Measurements from ENCODE around the gene AKR1B1. TPM values are rescaled to one million over a fixed set of nuclear protein-coding genes. Genes with fewer than 3 reads are reported as not detected.

The AKR1B1 gene
- total RNA-seq, 1 donor from 2014 or later = 138 TPM

GRCh38 chr7:134450294-134451000 is 8.5 kb downstream of the AKR1B1 start:
- H3K27me3 Mint-ChIP-seq = no peaks in the 10 kb centered on the region
- no peak for DNase-seq (ENCODE audit: extremely low spot score, unreplicated experiment)
- TF ChIP-seq CTCF (conservative IDR thresholded peaks at IDR 0.05) = no peak
- H3K4me3 Mint-ChIP-seq = no peak overlapping the region
- H3K4me1 Mint-ChIP-seq (ENCODE audit: unreplicated experiment) = peaks cover 31% of the 10 kb centered on the region
- no peak overlapping the region for H3K27ac Mint-ChIP-seq
- H3K36me3 Mint-ChIP-seq = peaks cover 10% of the 10 kb centered on the region
- H3K9me3 Mint-ChIP-seq = no peaks in the 10 kb centered on the region

- H3K9me3 Mint-ChIP-seq = no peaks in the 10 kb centered on the region
- H3K4me3 Mint-ChIP-seq = no peak overlapping the region
- H3K27ac Mint-ChIP-seq = no peak overlapping the region
- no peak for TF ChIP-seq CTCF (conservative IDR thresholded peaks at IDR 0.05)
- peaks cover 6% of the 10 kb centered on the region for H3K36me3 Mint-ChIP-seq
- peaks cover 26% of the 10 kb centered on the region for H3K4me1 Mint-ChIP-seq (ENCODE audit: unreplicated experiment)
- H3K27me3 Mint-ChIP-seq = no peaks in the 10 kb centered on the region
- no peak for DNase-seq (ENCODE audit: extremely low spot score, unreplicated experiment)
Measured at GRCh38 chr7:134449680-134450079, 9.2 kb downstream of the AKR1B1 start.

DNA sequence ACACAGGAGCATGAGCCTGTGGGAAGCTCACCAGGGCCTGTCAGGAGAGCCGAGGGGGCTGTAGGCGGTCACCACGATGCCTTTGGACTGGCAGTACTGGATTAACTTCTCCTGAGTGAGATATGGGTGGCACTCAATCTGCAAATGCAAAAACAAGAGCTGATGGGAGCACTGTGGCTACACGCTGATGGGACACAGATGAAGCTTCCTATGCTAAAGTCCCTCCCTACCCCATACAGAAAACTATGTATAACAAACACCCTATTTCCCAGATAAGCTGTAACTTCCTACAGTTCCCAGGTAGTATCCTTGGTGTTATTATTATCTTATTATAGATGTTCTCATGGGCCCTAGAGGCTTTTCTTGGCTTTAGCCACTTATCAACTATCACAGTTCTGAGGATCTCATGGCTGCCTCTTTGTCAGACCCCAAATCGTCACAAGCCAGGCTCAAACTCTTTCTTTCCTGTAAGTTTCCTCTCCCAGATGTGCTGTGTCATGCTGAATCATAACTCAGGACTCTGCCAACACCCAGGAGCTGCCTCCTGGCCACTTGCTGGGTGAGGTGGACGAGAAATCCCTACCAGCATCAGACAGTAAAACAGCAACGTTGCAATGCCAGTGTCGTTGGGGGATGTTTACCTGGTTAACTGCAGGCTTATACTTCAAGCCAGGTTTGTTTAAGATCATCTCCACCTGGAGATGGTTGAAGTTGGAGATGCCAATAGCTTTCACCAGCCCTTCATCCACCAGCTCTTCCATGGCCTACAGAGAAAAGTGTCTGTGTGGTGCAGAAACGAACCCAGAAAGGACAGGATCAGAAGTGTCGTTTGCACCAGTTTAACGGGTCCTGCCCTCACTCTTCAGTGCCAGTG is 10.3 kb downstream of the AKR1B1 start:
- no peak for DNase-seq (ENCODE audit: extremely low spot score, unreplicated experiment)
- TF ChIP-seq CTCF (conservative IDR thresholded peaks at IDR 0.05) = no peak
- Mint-ChIP-seq H3K27me3 (no peaks in the 10 kb centered on the region), H3K4me3 (no peak overlapping the region), H3K9me3 (no peaks in the 10 kb centered on the region), H3K27ac (no peak overlapping the region), H3K36me3 (peaks cover 15% of the 10 kb centered on the region), H3K4me1 (ENCODE audit: unreplicated experiment) (peaks cover 16% of the 10 kb centered on the region)

GRCh38 chr7:134447383-134447782 is 11.5 kb downstream of the AKR1B1 start:
- H3K9me3 Mint-ChIP-seq = no peaks in the 10 kb centered on the region
- peaks cover 4% of the 10 kb centered on the region for H3K4me1 Mint-ChIP-seq (ENCODE audit: unreplicated experiment)
- no peaks in the 10 kb centered on the region for H3K27me3 Mint-ChIP-seq
- DNase-seq (ENCODE audit: extremely low spot score, unreplicated experiment) = no peak
- H3K27ac Mint-ChIP-seq = no peak overlapping the region
- TF ChIP-seq CTCF (conservative IDR thresholded peaks at IDR 0.05) = no peak
- no peak overlapping the region for H3K4me3 Mint-ChIP-seq
- H3K36me3 Mint-ChIP-seq = peaks cover 24% of the 10 kb centered on the region

GRCh38 chr7:134446923-134447322 is 12.0 kb downstream of the AKR1B1 start:
- no peak for DNase-seq (ENCODE audit: extremely low spot score, unreplicated experiment)
- Mint-ChIP-seq H3K36me3 (peaks cover 25% of the 10 kb centered on the region), H3K4me1 (ENCODE audit: unreplicated experiment) (no peaks in the 10 kb centered on the region)

More at GRCh38 chr7:134446923-134447322, 12.0 kb downstream of the AKR1B1 start:
- no peak for TF ChIP-seq CTCF (conservative IDR thresholded peaks at IDR 0.05)
- Mint-ChIP-seq H3K27ac (no peak overlapping the region), H3K4me3 (no peak overlapping the region), H3K9me3 (no peaks in the 10 kb centered on the region), H3K27me3 (no peaks in the 10 kb centered on the region)

Measured in type B pancreatic cell (in vitro differentiated cells).